Uterus (tissue), 2 donors: ENCODE results near the gene CBX1.

Experiments used
- POLR2A ChIP-seq, 2 donors: fragments of 450-650 bp; IDR thresholded peaks; one replicate each; pipeline ENCODE4 v1.6.1; 2016; ENCODE audit warnings: antibody characterized with exemption in 2 of 2, mild to moderate bottlenecking in 1 of 2, moderate library complexity in 1 of 2
- TF ChIP-seq, protein P1 (sequence below), 4 experiments: fragments of 200-600 bp in 2 of 4; fragments of 450-650 bp in 2 of 4; sonication (generic) in 2 of 4; IDR thresholded peaks; one replicate each; pipeline ENCODE4 v1.5.1; 2016 to 2019; ENCODE audit warnings: antibody characterized with exemption in 4 of 4, mild to moderate bottlenecking in 2 of 4, moderate library complexity in 1 of 4

DNA sequence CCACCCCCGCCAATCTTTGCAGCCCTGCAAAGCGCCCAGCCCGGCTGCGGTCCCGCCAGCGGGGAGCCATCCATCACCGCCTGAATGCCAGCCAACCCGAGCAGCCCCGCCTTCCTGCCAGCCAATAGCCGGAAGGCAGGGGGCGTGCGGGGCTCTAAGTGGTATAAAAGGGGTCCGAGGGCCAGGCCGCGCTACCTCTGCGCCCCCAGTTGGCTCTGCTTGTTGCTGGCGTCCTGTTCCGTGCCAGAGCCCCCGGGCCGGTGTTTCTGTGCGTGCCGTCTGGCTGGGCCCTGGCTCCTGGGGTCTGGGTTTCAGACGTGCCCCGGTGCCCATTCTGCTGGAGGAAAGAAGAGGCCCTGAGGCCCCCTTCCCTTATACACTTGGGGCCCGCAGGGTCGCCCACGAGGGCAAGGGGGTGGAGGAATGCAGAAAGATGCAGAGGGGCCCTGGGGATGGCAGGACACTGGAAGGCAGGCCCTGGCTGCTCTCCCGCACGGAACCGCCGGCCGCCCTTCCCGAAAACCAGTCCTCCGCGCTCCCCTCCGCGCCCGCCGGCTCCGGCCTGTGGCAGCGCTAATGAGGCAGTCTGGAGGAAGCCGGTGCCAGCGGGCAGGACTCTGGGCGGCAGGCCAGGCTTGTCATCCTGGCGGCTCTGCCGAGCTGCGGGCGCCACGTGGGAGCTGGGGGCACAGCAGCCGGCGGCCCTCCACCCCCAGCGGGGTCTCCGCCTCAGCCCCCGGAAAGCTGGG is 77.7 kb downstream of the CBX1 start:
- TF ChIP-seq, protein P1, sequence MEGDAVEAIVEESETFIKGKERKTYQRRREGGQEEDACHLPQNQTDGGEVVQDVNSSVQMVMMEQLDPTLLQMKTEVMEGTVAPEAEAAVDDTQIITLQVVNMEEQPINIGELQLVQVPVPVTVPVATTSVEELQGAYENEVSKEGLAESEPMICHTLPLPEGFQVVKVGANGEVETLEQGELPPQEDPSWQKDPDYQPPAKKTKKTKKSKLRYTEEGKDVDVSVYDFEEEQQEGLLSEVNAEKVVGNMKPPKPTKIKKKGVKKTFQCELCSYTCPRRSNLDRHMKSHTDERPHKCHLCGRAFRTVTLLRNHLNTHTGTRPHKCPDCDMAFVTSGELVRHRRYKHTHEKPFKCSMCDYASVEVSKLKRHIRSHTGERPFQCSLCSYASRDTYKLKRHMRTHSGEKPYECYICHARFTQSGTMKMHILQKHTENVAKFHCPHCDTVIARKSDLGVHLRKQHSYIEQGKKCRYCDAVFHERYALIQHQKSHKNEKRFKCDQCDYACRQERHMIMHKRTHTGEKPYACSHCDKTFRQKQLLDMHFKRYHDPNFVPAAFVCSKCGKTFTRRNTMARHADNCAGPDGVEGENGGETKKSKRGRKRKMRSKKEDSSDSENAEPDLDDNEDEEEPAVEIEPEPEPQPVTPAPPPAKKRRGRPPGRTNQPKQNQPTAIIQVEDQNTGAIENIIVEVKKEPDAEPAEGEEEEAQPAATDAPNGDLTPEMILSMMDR (IDR thresholded peaks at IDR 0.05) = peak; percentile 15 to 33 (median 24)
- TF ChIP-seq POLR2A (IDR thresholded peaks at IDR 0.05) = peak in 1 of 2 donors; percentile 23
